DOHH2 (cell line): Measurements from ENCODE around the gene RNF111.

ENCODE experiments used
- CTCF ChIP-seq: fragments of 200-600 bp; sonication (generic); IDR thresholded peaks from one replicate; pipeline ENCODE4 v1.5.1; 2014; ENCODE audit warnings: antibody characterized with exemption, mild to moderate bottlenecking, low read depth, low read length; ENCODE audit not compliant: poor library complexity, severe bottlenecking
- EZH2phosphoT487 ChIP-seq: fragments of 200-600 bp; sonication (generic); IDR thresholded peaks from 2 replicates; pipeline ENCODE4 v1.6.1; 2017; ENCODE audit warnings: borderline replicate concordance, mild to moderate bottlenecking, antibody characterized with exemption, low read length, moderate library complexity, mixed read lengths

GRCh38 chr15:58977887-58978286 is 9.6 kb upstream of the RNF111 start:
- no peak for TF ChIP-seq CTCF
- TF ChIP-seq EZH2phosphoT487 = no peak
